Endothelial cell of umbilical vein (primary cell): ENCODE results near the gene PDHX. TPM values are rescaled to one million over a fixed set of nuclear protein-coding genes. Genes with fewer than 3 reads are reported as not detected.

Experiments
- BruUV-seq: library from RNA; stranded (reverse); fragments of 400-500 nt; replicated peaks from 2 replicates; lab custom pipeline; 2021; lab: Mats Ljungman, UMichigan
- CTCF ChIA-PET: fragments of 300-600, 350-600 bp; sonication (Branson Sonifier 250); formaldehyde crosslinking; loops from one replicate; lab custom pipeline; 2021; ENCODE audit warnings: antibody characterized with exemption, inconsistent platforms; lab: Charles Lee
- POLR2A ChIA-PET: fragments of 300-600, 350-600 bp; sonication (Branson Sonifier 250); formaldehyde crosslinking; loops from one replicate; lab custom pipeline; 2021; ENCODE audit warnings: antibody characterized with exemption, inconsistent platforms; lab: Charles Lee
- DNase-seq: peaks from one replicate; pipeline ENCODE4 v3.0.0-alpha.2; 2011; ENCODE audit warnings: low read depth, low spot score
- FAIRE-seq: peaks from 2 replicates; lab custom pipeline; 2011; peaks lifted over from hg19 to GRCh38; lab: Jason Lieb, UNC
- H2AFZ ChIP-seq: 2 replicates; pipeline ENCODE4 v1.6.0; 2012; ENCODE audit warnings: low read depth, low read length, control low read depth, inconsistent platforms
- H3K27ac ChIP-seq: 2 replicates; pipeline ENCODE4 v1.5.1; 2011; ENCODE audit warnings: low read depth, mild to moderate bottlenecking, control low read depth, low read length, moderate library complexity; ENCODE audit not compliant: insufficient read depth
- H3K27me3 ChIP-seq, 2 experiments: 2 replicates each; pipeline versions ENCODE4 v1.6.0 to v1.6.1; 2011; ENCODE audit warnings: low read length in 2 of 2, mixed read lengths in 1 of 2; ENCODE audit not compliant: control insufficient read depth in 2 of 2, insufficient read depth in 2 of 2
- H3K36me3 ChIP-seq, 2 experiments: 2 replicates in 1 of 2; 3 replicates in 1 of 2; pipeline ENCODE4 v1.5.1; 2011; ENCODE audit warnings: low read length in 2 of 2, mild to moderate bottlenecking in 1 of 2, moderate library complexity in 1 of 2; ENCODE audit not compliant: control insufficient read depth in 2 of 2, insufficient read depth in 2 of 2; ENCODE audit errors: extremely low read depth in 1 of 2
- H3K4me1 ChIP-seq: 3 replicates; pipeline ENCODE4 v1.5.1; 2011; ENCODE audit warnings: mild to moderate bottlenecking, low read length; ENCODE audit not compliant: control insufficient read depth, insufficient read depth; ENCODE audit errors: extremely low read depth
- H3K4me2 ChIP-seq: 2 replicates; pipeline ENCODE4 v1.6.1; 2011; ENCODE audit warnings: low read length, control low read depth, mixed read lengths; ENCODE audit not compliant: insufficient read depth
- H3K4me3 ChIP-seq, 3 experiments: fragments of 200-600 bp in 1 of 3; sonication (generic), shearing (Covaris generic) in 1 of 3; replicated peaks in 1 of 3; 2 replicates each; pipeline ENCODE4 v1.5.1; 2011 to 2016; ENCODE audit warnings: control low read depth in 3 of 3, low read length in 3 of 3, mild to moderate bottlenecking in 2 of 3, inconsistent platforms in 1 of 3, low read depth in 1 of 3, moderate library complexity in 1 of 3; ENCODE audit not compliant: insufficient read depth in 1 of 3
- H3K79me2 ChIP-seq: 2 replicates; pipeline ENCODE4 v1.6.0; 2012; ENCODE audit warnings: low read length, inconsistent platforms; ENCODE audit not compliant: control insufficient read depth, insufficient read depth
- H3K9ac ChIP-seq: replicated peaks from 2 replicates; pipeline ENCODE3; 2011; ENCODE audit warnings: low read length, control low read depth; ENCODE audit not compliant: insufficient read depth; ENCODE audit errors: extremely low read depth
- H3K9me1 ChIP-seq: replicated peaks from 3 replicates; pipeline ENCODE4 v1.6.0; 2011; ENCODE audit warnings: mild to moderate bottlenecking, low read length; ENCODE audit not compliant: control insufficient read depth, insufficient read depth; ENCODE audit errors: extremely low read depth
- H3K9me3 ChIP-seq: replicated peaks from 2 replicates; pipeline ENCODE4 v1.5.1; 2012; ENCODE audit warnings: low read length, inconsistent platforms; ENCODE audit not compliant: control insufficient read depth, insufficient read depth
- H4K20me1 ChIP-seq: replicated peaks from 2 replicates; pipeline ENCODE3; 2011; ENCODE audit warnings: mild to moderate bottlenecking, low read length; ENCODE audit not compliant: control insufficient read depth, insufficient read depth; ENCODE audit errors: extremely low read depth
- EZH2 ChIP-seq: IDR thresholded peaks from 2 replicates; pipeline ENCODE4 v1.6.1; 2012; ENCODE audit warnings: borderline replicate concordance, low read depth, mild to moderate bottlenecking, moderate library complexity, low read length, inconsistent platforms; ENCODE audit not compliant: severe bottlenecking
- FOS ChIP-seq: IDR thresholded peaks from 2 replicates; pipeline ENCODE4 v1.6.1; 2011; ENCODE audit warnings: mild to moderate bottlenecking, low read length, moderate library complexity, borderline replicate concordance; ENCODE audit not compliant: insufficient read depth
- GATA2 ChIP-seq: IDR thresholded peaks from 2 replicates; pipeline ENCODE4 v1.7.0; 2011; ENCODE audit warnings: low read depth, mild to moderate bottlenecking, moderate library complexity, mixed read lengths, low read length; ENCODE audit not compliant: insufficient read length, insufficient read depth
- JUN ChIP-seq: IDR thresholded peaks from 2 replicates; pipeline ENCODE4 v1.6.1; 2011; ENCODE audit warnings: borderline replicate concordance, low read depth; ENCODE audit not compliant: insufficient read length, insufficient read depth
- MAX ChIP-seq: IDR thresholded peaks from 2 replicates; pipeline ENCODE4 v1.6.1; 2011; ENCODE audit not compliant: insufficient read depth, insufficient read length
- MYC ChIP-seq: IDR thresholded peaks from one replicate; pipeline ENCODE4 v1.6.1; 2011; ENCODE audit warnings: mild to moderate bottlenecking, low read depth, low read length
- POLR2A ChIP-seq: IDR thresholded peaks from 2 replicates; pipeline ENCODE4 v1.6.1; 2012; ENCODE audit warnings: low read depth, mild to moderate bottlenecking, control low read depth, low read length
- POLR2AphosphoS5 ChIP-seq: IDR thresholded peaks from 2 replicates; pipeline ENCODE4 v1.6.1; 2012; ENCODE audit warnings: low read depth, mild to moderate bottlenecking, control low read depth, low read length, moderate library complexity; ENCODE audit not compliant: insufficient read depth
- dilution Hi-C: fragments of 300-500 bp; cut with MboI; formaldehyde crosslinking; loops from one replicate; pipeline ENCODE4 v1.15.0; 2019; ENCODE audit warnings: low sequenced_read_pairs; ENCODE audit not compliant: extremely low pct_ligation_motif_present
- intact Hi-C: fragments of 100-400 bp; cut with micrococcal nuclease; formaldehyde crosslinking; loops from one replicate; pipeline ENCODE4 v1.10.0; 2022
- polyA plus RNA-seq, 4 experiments: library from polyadenylated mRNA; depleted of rRNA in 3 of 4; stranded (reverse) in 3 of 4; unstranded in 1 of 4; fragments of >200 nt; gene quantifications; 2 replicates each; pipeline versions ENCODE4 v1.2.1 to v1.2.3, GENCODE V29; 2011 to 2012; ENCODE audit warnings: missing spikeins in 1 of 4
- total RNA-seq: library from RNA; stranded (reverse); gene quantifications from 2 replicates; pipeline ENCODE4 v1.2.3, GENCODE V29; 2021
- TF ChIP-seq, protein P1 (sequence below), 2 donors: IDR thresholded peaks; 1 replicate in 1 of 2; 2 replicates in 1 of 2; pipeline ENCODE4 v1.5.1; 2011; ENCODE audit warnings: low read length in 2 of 2, mild to moderate bottlenecking in 2 of 2, moderate library complexity in 2 of 2, control low read depth in 1 of 2, inconsistent platforms in 1 of 2, low read depth in 1 of 2; ENCODE audit not compliant: insufficient read depth in 1 of 2; ENCODE audit errors: extremely low read depth in 1 of 2

Gene PDHX
- total and polyA plus RNA-seq, 2 donors (not counting 3 experiments of a cell fraction or from before 2014, with no cell fraction given): 10.5 to 30.5 TPM

GRCh38 chr11:34910817-34911216 is 5.6 kb upstream of the PDHX start:
- FAIRE-seq: no peak
- no peak overlapping the region for H2AFZ ChIP-seq
- POLR2A ChIA-PET: no interaction called here
- no peaks in the 10 kb centered on the region for H3K9me1 ChIP-seq
- H4K20me1 ChIP-seq: no peaks in the 10 kb centered on the region
- H3K4me1 ChIP-seq: peaks cover 10% of the 10 kb centered on the region
- peaks cover 3% of the 10 kb centered on the region for H3K79me2 ChIP-seq
- no peaks in the 10 kb centered on the region for H3K9me3 ChIP-seq
- dilution Hi-C loops: no loop called here
- H3K4me2 ChIP-seq: no peak overlapping the region
- CTCF ChIA-PET: interaction anchor here (1.4 kb wide), 1 partner anchor 120 kb away, joined by 3 read pairs; no protein-coding TSS in a partner anchor
- no peaks in the 10 kb centered on the region for H3K27me3 ChIP-seq
- BruUV-seq: no TSS peak
- TF ChIP-seq EZH2: no peak
- TF ChIP-seq, protein P1, sequence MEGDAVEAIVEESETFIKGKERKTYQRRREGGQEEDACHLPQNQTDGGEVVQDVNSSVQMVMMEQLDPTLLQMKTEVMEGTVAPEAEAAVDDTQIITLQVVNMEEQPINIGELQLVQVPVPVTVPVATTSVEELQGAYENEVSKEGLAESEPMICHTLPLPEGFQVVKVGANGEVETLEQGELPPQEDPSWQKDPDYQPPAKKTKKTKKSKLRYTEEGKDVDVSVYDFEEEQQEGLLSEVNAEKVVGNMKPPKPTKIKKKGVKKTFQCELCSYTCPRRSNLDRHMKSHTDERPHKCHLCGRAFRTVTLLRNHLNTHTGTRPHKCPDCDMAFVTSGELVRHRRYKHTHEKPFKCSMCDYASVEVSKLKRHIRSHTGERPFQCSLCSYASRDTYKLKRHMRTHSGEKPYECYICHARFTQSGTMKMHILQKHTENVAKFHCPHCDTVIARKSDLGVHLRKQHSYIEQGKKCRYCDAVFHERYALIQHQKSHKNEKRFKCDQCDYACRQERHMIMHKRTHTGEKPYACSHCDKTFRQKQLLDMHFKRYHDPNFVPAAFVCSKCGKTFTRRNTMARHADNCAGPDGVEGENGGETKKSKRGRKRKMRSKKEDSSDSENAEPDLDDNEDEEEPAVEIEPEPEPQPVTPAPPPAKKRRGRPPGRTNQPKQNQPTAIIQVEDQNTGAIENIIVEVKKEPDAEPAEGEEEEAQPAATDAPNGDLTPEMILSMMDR (IDR thresholded peaks at IDR 0.05; ENCODE audit: extremely low read depth in 1 of 2, insufficient read depth in 1 of 2, low read depth in 1 of 2, low read length in 2 of 2): no peak
- no peak for TF ChIP-seq FOS
- no peak for TF ChIP-seq MYC
- no peak for TF ChIP-seq MAX
- TF ChIP-seq GATA2: no peak
- no peak for TF ChIP-seq JUN
- no peak for TF ChIP-seq POLR2A
- no peak for TF ChIP-seq POLR2AphosphoS5
- H3K4me3 ChIP-seq: no peak overlapping the region
- H3K9ac ChIP-seq: no peak overlapping the region
- H3K27ac ChIP-seq: no peak overlapping the region
- intact Hi-C loops: no loop called here
- DNase-seq: no peak
- no peaks in the 10 kb centered on the region for H3K36me3 ChIP-seq
